Spleen (tissue), 11 donors: ENCODE results near the gene BAIAP2L1. TPM values are rescaled to one million over a fixed set of nuclear protein-coding genes. Genes with fewer than 3 reads are reported as not detected.

Experiments used
- DNase-seq: peaks from one replicate; pipeline ENCODE4 v3.0.0-alpha.2; 2020
- H3K27ac ChIP-seq, 8 donors: fragments of 200-600 bp; sonication (generic) in 7 of 8; 1 replicate in 4 of 8; 2 replicates in 4 of 8; pipeline versions ENCODE4 v1.5.0 to v1.8.0; 2016 to 2021; ENCODE audit warnings: inconsistent platforms in 4 of 8, mild to moderate bottlenecking in 4 of 8, moderate library complexity in 1 of 8
- H3K27me3 ChIP-seq, 7 donors: fragments of 200-600 bp; sonication (generic) in 6 of 7; replicated peaks in 1 of 7; 1 replicate in 4 of 7; 2 replicates in 3 of 7; pipeline versions ENCODE4 v1.5.0 to v1.8.0; 2016 to 2021; ENCODE audit warnings: inconsistent platforms in 3 of 7, mild to moderate bottlenecking in 1 of 7
- H3K36me3 ChIP-seq, 6 donors: fragments of 200-600 bp; sonication (generic) in 5 of 6; 1 replicate in 4 of 6; 2 replicates in 2 of 6; pipeline versions ENCODE4 v1.5.0 to v1.8.0; 2016 to 2021; ENCODE audit warnings: inconsistent platforms in 2 of 6
- H3K4me1 ChIP-seq, 6 donors: fragments of 200-600 bp; sonication (generic) in 5 of 6; 1 replicate in 3 of 6; 2 replicates in 3 of 6; pipeline versions ENCODE4 v1.5.0 to v1.8.0; 2016 to 2021; ENCODE audit warnings: inconsistent platforms in 3 of 6
- H3K4me3 ChIP-seq, 8 donors: fragments of 200-600 bp; sonication (generic) in 7 of 8; 1 replicate in 4 of 8; 2 replicates in 4 of 8; pipeline versions ENCODE4 v1.5.0 to v1.8.0; 2016 to 2021; ENCODE audit warnings: inconsistent platforms in 4 of 8, mild to moderate bottlenecking in 4 of 8, moderate library complexity in 2 of 8
- H3K9me3 ChIP-seq, 8 donors: fragments of 200-600 bp; sonication (generic) in 7 of 8; 1 replicate in 4 of 8; 2 replicates in 4 of 8; pipeline versions ENCODE4 v1.5.0 to v1.8.0; 2016 to 2021; ENCODE audit warnings: inconsistent platforms in 4 of 8
- CTCF ChIP-seq, 11 experiments: fragments of 200-600 bp in 7 of 11; fragments of 450-650 bp in 4 of 11; sonication (generic) in 4 of 11; IDR thresholded peaks in 8 of 11; conservative IDR thresholded peaks in 3 of 11; 1 replicate in 7 of 11; 2 replicates in 4 of 11; pipeline versions ENCODE4 v1.4.0 to v1.8.0; 2016 to 2021; ENCODE audit warnings: antibody characterized with exemption in 11 of 11, inconsistent platforms in 4 of 11, mild to moderate bottlenecking in 1 of 11
- POLR2A ChIP-seq, 3 donors: fragments of 450-650 bp; IDR thresholded peaks; one replicate each; pipeline ENCODE4 v1.5.1; 2017; ENCODE audit warnings: antibody characterized with exemption in 3 of 3, mild to moderate bottlenecking in 1 of 3
- POLR2AphosphoS5 ChIP-seq, 3 donors: sonication (generic); formaldehyde crosslinking; IDR thresholded peaks; one replicate each; pipeline ENCODE4 v1.5.1; 2017; ENCODE audit warnings: antibody characterized with exemption in 3 of 3
- WGBS, 5 donors: extraction: QIAGEN DNeasy Blood & Tissue Kit in 3 of 5; methylation state at CpG; one replicate each; pipeline versions ENCODE4 v1.1.5 to v1.1.7; 2013 to 2018; 5-methylcytosine and 5-hydroxymethylcytosine counted together
- intact Hi-C: fragments of 100-400 bp; cut with DNase I; formaldehyde crosslinking; loops from one replicate; pipeline ENCODE4 v1.15.0; 2023; ENCODE audit warnings: low total_unique reads
- polyA plus RNA-seq, 3 donors: library from polyadenylated mRNA; stranded (reverse); fragments of 200-250 nt; gene quantifications; one replicate each; pipeline ENCODE4 v1.2.1, GENCODE V29; 2013
- total RNA-seq, 7 donors: library from RNA; depleted of rRNA in 3 of 7; stranded (reverse); fragments of >200 nt in 3 of 7; fragmentation: NEBNext Ultra II Directional in 4 of 7; extraction: Animal tissue kit (Norgen Biotek cat#: 25700) in 4 of 7; gene quantifications; one replicate each; pipeline versions ENCODE4 v1.1.0 to v1.2.1, GENCODE V29; 2016 to 2021
- donor health status: healthy with polysubstance abuse.
- donor health status: DM: no; HTN: no; CAD: no; lungs with moderate emphysema.
- donor health status: DM: no; HTN: no; CAD: no.
- donor health status: Bipolar disorder and iron deficiency.
- donor health status: healthy.
- donor health status: DM: no; HTN: no; CAD: no.
- donor health status: DM: yes; HTN: yes; CAD: no.

BAIAP2L1 gene
- total and polyA plus RNA-seq, 10 donors: 0.72 to 2.6 (median 1.5) TPM

- H3K27ac ChIP-seq: peak within 1 kb of the TSS; percentile 79 to 93 (median 88)
- intact Hi-C loops: loop anchor here (10.0 kb wide), 1 partner anchor 57 kb away; no protein-coding TSS in a partner anchor
Observed at GRCh38 chr7:98251601-98252424, 149.1 kb downstream of the BAIAP2L1 start, which contains the start of gene TECPR1. Gene TECPR1, minus strand, starts transcription at chr7:98252232. Its CDS starts 6,086 bp downstream, at chr7:98246146.

GRCh38 chr7:98251231-98251600 is 149.7 kb downstream of the BAIAP2L1 start:
- H3K4me1 ChIP-seq: peaks cover 35 to 94% (median 66%) of the 10 kb centered on the region in 6 donors
- no peak for DNase-seq
- H3K36me3 ChIP-seq: peaks cover 0 to 45% (median 0%) of the 10 kb centered on the region in 6 donors
- no peaks in the 10 kb centered on the region for H3K9me3 ChIP-seq
- no peak for TF ChIP-seq CTCF (IDR thresholded peaks at IDR 0.05 in 8 of 11, conservative IDR thresholded peaks at IDR 0.05 in 3 of 11)
- peak in 1 of 3 donors; percentile 37 for TF ChIP-seq POLR2A (IDR thresholded peaks at IDR 0.05)
- peak in 1 of 3 donors; percentile 77 for TF ChIP-seq POLR2AphosphoS5 (IDR thresholded peaks at IDR 0.05)
- H3K27ac ChIP-seq: peak overlapping the region; percentile 79 to 93 (median 88)
- no peaks in the 10 kb centered on the region for H3K27me3 ChIP-seq
- H3K4me3 ChIP-seq: peak overlapping the region; percentile 64 to 98 (median 92)
- intact Hi-C loops: loop anchor here (10.0 kb wide), 1 partner anchor 56 kb away; no protein-coding TSS in a partner anchor
- 8 to 17% (median 14%) methylated on average over 9 of the region's 9 CpGs for WGBS, 5 donors

More at GRCh38 chr7:98251601-98252424, 149.1 kb downstream of the BAIAP2L1 start, which contains the start of gene TECPR1:
- DNase-seq: peak; percentile 98
- H3K4me1 ChIP-seq: peaks cover 35 to 91% (median 61%) of the 10 kb centered on the region in 6 donors
- no peaks in the 10 kb centered on the region for H3K9me3 ChIP-seq
- H3K36me3 ChIP-seq: peaks cover 0 to 48% (median 3%) of the 10 kb centered on the region in 6 donors
- no peaks in the 10 kb centered on the region for H3K27me3 ChIP-seq
- peak within 1 kb of the TSS; percentile 64 to 98 (median 92) for H3K4me3 ChIP-seq
- TF ChIP-seq POLR2AphosphoS5 (IDR thresholded peaks at IDR 0.05) (peak; percentile 83 to 94 (median 87)), CTCF (IDR thresholded peaks at IDR 0.05 in 8 of 11, conservative IDR thresholded peaks at IDR 0.05 in 3 of 11) (peak in 2 of 11 experiments; percentile 17 to 35), POLR2A (IDR thresholded peaks at IDR 0.05) (peak in 1 of 3 donors; percentile 7)
- WGBS, 5 donors: 0 to 1% (median 0%) methylated on average over 15 to 69 of the region's 69 CpGs

- DNase-seq: no peak
- 28 to 47% (median 43%) methylated on average over 3 of the region's 3 CpGs for WGBS, 5 donors
- H3K36me3 ChIP-seq: peaks cover 0 to 44% (median 0%) of the 10 kb centered on the region in 6 donors
- no peaks in the 10 kb centered on the region for H3K27me3 ChIP-seq
- H3K4me1 ChIP-seq: peaks cover 35 to 96% (median 69%) of the 10 kb centered on the region in 6 donors
- intact Hi-C loops: loop anchor here (10.0 kb wide), 1 partner anchor 56 kb away; no protein-coding TSS in a partner anchor
- H3K27ac ChIP-seq: peak overlapping the region; percentile 79 to 93 (median 88)
- no peaks in the 10 kb centered on the region for H3K9me3 ChIP-seq
- peak overlapping the region in 7 of 8 donors; percentile 64 to 98 (median 92) for H3K4me3 ChIP-seq
- TF ChIP-seq POLR2A (IDR thresholded peaks at IDR 0.05): no peak
- no peak for TF ChIP-seq CTCF (IDR thresholded peaks at IDR 0.05 in 8 of 11, conservative IDR thresholded peaks at IDR 0.05 in 3 of 11)
- no peak for TF ChIP-seq POLR2AphosphoS5 (IDR thresholded peaks at IDR 0.05)
Observed at GRCh38 chr7:98250789-98251188, 150.1 kb downstream of the BAIAP2L1 start.
